Skeletal muscle tissue (tissue), 4 donors: ENCODE measurements around the gene SVOP. TPM values are rescaled to one million over a fixed set of nuclear protein-coding genes. Genes with fewer than 3 reads are reported as not detected.

Experiments used
- H3K27ac ChIP-seq: one replicate; pipeline ENCODE4 v1.7.0; 2013; ENCODE audit warnings: mild to moderate bottlenecking, low read depth, low read length, inconsistent platforms
- H3K27me3 ChIP-seq, 3 donors: one replicate each; pipeline ENCODE4 v1.7.0; 2013; ENCODE audit warnings: low read length in 3 of 3; ENCODE audit not compliant: control insufficient read depth in 3 of 3, insufficient read depth in 3 of 3
- H3K36me3 ChIP-seq, 3 donors: one replicate each; pipeline ENCODE4 v1.7.0; 2013; ENCODE audit warnings: low read length in 3 of 3; ENCODE audit not compliant: control insufficient read depth in 3 of 3, insufficient read depth in 3 of 3
- H3K4me1 ChIP-seq, 3 donors: one replicate each; pipeline ENCODE4 v1.7.0; 2013; ENCODE audit warnings: low read length in 3 of 3, mild to moderate bottlenecking in 3 of 3; ENCODE audit not compliant: control insufficient read depth in 3 of 3, insufficient read depth in 3 of 3
- H3K4me3 ChIP-seq, 3 donors: one replicate each; pipeline ENCODE4 v1.7.0; 2013; ENCODE audit warnings: low read length in 3 of 3
- H3K9ac ChIP-seq, 3 donors: one replicate each; pipeline ENCODE4 v1.7.0; 2013; ENCODE audit warnings: low read length in 3 of 3, mild to moderate bottlenecking in 3 of 3, moderate library complexity in 2 of 3, low read depth in 1 of 3
- H3K9me3 ChIP-seq, 3 donors: one replicate each; pipeline ENCODE4 v1.7.0; 2013; ENCODE audit warnings: low read length in 3 of 3; ENCODE audit not compliant: control insufficient read depth in 3 of 3
- total RNA-seq: library from RNA; depleted of rRNA; stranded (reverse); fragments of >200 nt; gene quantifications from one replicate; pipeline ENCODE4 v1.2.3, GENCODE V29; 2014
- donor health status: Osteomylitis.

Gene SVOP
- total RNA-seq, 1 donor from 2014 or later: under 0.01 TPM

DNA sequence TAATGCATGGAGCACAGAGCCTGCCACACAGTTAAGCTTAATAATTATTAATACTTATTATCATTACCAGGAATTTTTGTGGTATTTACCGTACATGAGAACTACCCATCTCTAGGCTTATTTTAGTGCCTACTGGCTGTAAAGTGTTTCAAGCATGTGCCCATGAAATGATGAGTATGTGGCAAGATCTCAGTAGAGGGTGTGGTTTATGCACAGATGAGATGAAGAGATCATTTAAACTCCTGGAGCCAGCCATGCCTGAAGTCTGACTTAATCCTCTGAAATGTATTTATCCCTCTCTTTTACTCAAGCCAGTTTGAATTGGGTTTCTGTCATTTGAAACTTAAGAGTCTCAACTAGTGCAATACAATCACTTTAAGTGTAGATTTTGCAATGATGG is 80.7 kb downstream of the SVOP start:
- Histone ChIP-seq H3K4me1 (peaks cover 0 to 3% (median 0%) of the 10 kb centered on the region in 3 donors), H3K36me3 (no peaks in the 10 kb centered on the region), H3K27ac (peak overlapping the region; percentile 37), H3K9ac (no peak overlapping the region), H3K4me3 (no peak overlapping the region), H3K9me3 (no peaks in the 10 kb centered on the region), H3K27me3 (peaks cover 0 to 2% (median 0%) of the 10 kb centered on the region in 3 donors)

DNA sequence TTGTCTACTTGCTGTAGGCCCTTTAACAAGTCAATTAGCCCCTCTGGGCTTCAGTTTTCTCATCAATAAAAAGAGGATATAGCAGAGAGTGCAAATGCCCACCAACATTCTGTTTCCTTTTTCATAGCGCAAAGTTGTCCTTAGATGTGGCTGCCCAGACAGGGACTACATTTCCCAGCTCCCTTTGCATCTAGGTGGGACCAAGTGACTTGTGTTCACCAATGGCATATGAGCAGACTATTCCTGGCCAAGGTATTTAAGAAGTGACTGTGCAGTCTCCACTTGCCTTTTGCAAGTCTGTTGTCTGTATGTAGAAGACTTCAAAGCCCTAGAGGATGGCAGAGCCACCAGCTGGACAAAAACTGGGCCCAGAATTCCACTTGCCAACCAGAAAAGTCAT is 81.3 kb downstream of the SVOP start:
- Histone ChIP-seq H3K36me3 (no peaks in the 10 kb centered on the region), H3K9ac (no peak overlapping the region), H3K4me3 (no peak overlapping the region), H3K4me1 (peaks cover 0 to 3% (median 0%) of the 10 kb centered on the region in 3 donors), H3K27me3 (peaks cover 0 to 2% (median 0%) of the 10 kb centered on the region in 3 donors), H3K9me3 (no peaks in the 10 kb centered on the region), H3K27ac (peak overlapping the region; percentile 37)

DNA sequence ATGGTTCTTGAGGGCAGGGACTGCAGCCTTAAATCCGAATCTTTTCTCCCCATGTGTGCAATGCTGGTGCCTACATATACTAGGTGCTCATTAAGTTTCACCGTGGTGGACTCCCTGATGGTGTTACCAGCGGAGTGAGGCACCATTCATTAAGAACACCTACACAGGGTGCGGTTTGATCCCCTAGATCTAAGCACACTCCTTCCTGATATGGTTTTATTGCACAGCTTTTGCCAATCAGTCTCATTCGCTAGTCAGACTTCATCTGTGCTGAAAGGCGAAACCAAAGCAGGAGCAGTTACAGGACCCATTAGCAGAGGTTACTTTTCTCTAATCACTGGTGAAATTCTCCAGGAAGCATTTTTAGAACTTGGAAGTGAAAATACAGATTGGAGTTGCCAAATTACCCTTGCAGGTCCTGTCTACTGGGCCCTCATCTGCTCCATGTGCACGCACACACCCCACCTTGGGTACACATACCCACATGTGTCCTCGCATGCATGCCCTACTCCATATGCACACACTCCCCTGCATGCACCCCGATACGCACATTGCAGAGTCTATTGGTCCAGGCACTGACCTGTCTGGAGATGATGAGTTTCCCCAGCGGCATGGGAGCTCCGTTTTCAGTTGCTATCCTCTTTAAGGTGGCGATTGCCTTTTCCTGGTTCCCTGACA is 82.5 kb downstream of the SVOP start:
- Histone ChIP-seq H3K9me3 (no peaks in the 10 kb centered on the region), H3K4me3 (no peak overlapping the region), H3K4me1 (peaks cover 0 to 3% (median 0%) of the 10 kb centered on the region in 3 donors), H3K27me3 (peaks cover 0 to 2% (median 0%) of the 10 kb centered on the region in 3 donors), H3K27ac (no peak overlapping the region), H3K9ac (no peak overlapping the region), H3K36me3 (no peaks in the 10 kb centered on the region)

DNA sequence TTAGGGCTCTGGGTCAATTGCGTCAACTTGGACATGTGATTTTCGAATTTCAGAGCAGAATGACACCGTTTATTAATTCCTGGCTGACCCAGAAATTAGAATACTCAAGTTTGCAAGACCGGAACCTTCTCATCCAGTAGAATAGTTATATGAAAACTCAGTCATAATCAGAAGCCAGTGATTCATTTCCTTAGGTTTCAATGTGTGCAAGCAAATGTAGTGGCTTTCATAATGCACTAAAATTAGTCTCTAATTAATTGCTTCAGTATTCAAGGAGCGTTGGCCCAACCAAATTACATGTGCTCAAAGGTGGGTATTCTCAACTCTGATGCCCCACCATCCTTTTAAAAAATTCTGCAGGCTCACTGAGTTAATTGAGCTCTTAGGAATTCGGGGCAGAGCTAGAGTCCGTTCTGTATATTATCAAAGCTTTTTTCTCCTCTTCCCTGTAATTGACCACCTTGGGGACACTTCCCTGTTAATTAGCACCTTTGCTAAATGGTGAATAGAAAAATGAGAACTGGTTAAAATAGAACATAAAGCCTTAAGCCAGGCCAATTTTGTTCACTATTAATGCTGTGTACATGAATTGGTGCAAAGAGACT is 85.6 kb downstream of the SVOP start:
- H3K9ac ChIP-seq: no peak overlapping the region
- peaks cover 0 to 3% (median 0%) of the 10 kb centered on the region in 3 donors for H3K4me1 ChIP-seq
- H3K27ac ChIP-seq: no peak overlapping the region
- peaks cover 0 to 2% (median 0%) of the 10 kb centered on the region in 3 donors for H3K27me3 ChIP-seq
- H3K9me3 ChIP-seq: no peaks in the 10 kb centered on the region
- H3K36me3 ChIP-seq: no peaks in the 10 kb centered on the region
- no peak overlapping the region for H3K4me3 ChIP-seq

DNA sequence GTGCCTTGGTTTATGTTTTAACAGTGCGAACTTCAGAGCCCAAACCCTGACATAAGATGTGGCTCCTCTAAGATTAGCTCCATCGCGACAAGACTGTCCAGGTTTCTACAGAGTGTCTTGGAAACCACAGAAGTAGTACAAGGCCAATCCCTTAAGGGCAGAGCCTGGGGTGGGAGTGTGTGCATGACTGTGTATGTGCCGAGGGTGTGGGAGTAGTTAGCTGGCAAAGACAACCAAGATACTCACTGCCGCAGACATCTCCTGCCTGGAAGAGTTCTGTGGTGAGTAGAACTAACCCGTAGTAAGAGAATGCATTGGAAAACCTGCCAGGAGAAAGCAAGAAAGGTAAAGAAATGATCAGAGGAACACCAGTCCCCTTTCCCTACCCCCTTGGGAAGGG is 86.9 kb downstream of the SVOP start:
- Histone ChIP-seq H3K27me3 (peaks cover 0 to 2% (median 0%) of the 10 kb centered on the region in 3 donors), H3K36me3 (no peaks in the 10 kb centered on the region), H3K4me3 (no peak overlapping the region), H3K4me1 (no peaks in the 10 kb centered on the region), H3K9me3 (no peaks in the 10 kb centered on the region), H3K27ac (no peak overlapping the region), H3K9ac (no peak overlapping the region)

DNA sequence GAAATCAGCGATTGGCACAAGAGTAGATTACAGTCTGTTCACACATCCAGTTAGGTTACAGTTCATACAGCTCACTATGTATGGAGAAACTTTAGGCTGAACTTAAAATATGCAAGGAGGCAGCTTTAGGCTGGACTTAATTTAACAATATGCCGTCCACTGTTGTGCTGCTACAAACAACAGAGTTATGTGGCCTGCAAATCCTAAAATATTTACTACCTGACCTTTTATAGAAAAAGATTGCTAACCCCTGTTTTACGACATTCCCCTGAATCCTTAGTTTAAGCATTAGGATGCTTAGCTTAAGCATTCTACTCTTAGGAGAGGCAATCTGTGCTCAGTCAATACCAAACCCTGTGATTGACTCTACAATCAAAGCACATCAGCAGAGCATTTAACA is 90.1 kb downstream of the SVOP start:
- Histone ChIP-seq H3K4me1 (no peaks in the 10 kb centered on the region), H3K4me3 (no peak overlapping the region), H3K27ac (no peak overlapping the region), H3K36me3 (no peaks in the 10 kb centered on the region), H3K9ac (no peak overlapping the region), H3K27me3 (no peaks in the 10 kb centered on the region), H3K9me3 (no peaks in the 10 kb centered on the region)

DNA sequence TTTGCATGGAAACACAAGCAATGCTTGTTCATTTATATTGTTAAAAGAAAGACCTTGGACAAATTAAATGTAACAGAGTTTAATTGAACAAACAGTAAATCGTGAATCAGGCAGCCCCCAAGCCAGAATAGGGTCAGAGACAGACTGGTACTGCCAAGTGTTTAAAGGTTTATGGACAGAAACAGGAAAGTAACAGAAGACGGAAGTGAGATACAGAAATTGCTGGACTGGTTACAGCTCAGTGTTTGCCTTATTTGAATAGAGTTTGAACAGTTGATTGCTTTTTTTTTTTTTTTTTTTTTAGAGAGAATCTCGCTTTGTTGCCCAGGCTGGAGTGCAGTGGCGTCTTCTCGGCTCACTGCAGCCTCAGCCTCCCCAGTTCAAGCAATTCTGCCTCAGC is 90.7 kb downstream of the SVOP start:
- H3K9ac ChIP-seq: no peak overlapping the region
- H3K9me3 ChIP-seq: no peaks in the 10 kb centered on the region
- no peak overlapping the region for H3K27ac ChIP-seq
- no peaks in the 10 kb centered on the region for H3K27me3 ChIP-seq
- no peaks in the 10 kb centered on the region for H3K36me3 ChIP-seq
- no peaks in the 10 kb centered on the region for H3K4me1 ChIP-seq
- H3K4me3 ChIP-seq: no peak overlapping the region

DNA sequence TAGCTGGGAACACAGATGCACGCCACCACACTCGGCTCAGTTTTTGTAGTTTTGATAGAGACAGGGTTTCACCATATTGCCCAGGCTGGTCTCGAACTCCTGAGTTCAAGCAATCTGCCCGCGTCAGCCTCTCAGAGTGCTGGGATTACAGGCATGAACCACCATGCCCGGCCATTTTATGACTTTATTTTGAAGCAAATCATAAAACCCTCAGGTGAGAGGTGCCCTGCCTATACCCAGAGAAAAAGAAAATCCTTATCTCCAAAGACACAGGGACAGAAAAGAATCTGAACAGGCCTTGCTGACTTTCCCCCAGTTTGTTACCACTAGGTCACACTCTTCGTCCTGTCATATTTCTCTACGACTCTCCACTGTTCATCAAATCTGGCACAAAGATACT is 92.2 kb downstream of the SVOP start:
- no peak overlapping the region for H3K4me3 ChIP-seq
- no peaks in the 10 kb centered on the region for H3K4me1 ChIP-seq
- no peak overlapping the region for H3K27ac ChIP-seq
- H3K36me3 ChIP-seq: no peaks in the 10 kb centered on the region
- H3K9ac ChIP-seq: no peak overlapping the region
- no peaks in the 10 kb centered on the region for H3K27me3 ChIP-seq
- H3K9me3 ChIP-seq: no peaks in the 10 kb centered on the region

DNA sequence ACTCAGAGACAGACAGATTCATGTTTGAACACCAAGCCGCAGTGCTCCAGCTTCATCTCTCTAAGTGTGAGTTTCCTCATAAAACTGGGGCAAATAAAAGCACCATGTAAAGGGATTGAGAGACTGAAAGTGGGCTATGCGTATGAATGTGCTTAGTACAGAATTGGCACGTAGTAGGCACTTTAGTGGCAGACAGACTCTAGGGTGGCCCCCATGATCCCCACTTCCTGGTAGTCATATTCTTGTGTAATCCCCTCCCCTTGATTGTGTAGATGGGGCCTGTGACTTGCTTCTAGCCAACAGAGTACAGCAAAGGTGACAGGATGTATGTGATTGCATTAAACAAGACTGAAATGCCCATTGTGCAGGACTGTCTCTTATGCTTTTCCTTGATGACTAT is 98.0 kb downstream of the SVOP start:
- no peak overlapping the region for H3K27ac ChIP-seq
- no peaks in the 10 kb centered on the region for H3K27me3 ChIP-seq
- H3K36me3 ChIP-seq: no peaks in the 10 kb centered on the region
- no peak overlapping the region for H3K9ac ChIP-seq
- peaks cover 0 to 6% (median 5%) of the 10 kb centered on the region in 3 donors for H3K4me1 ChIP-seq
- H3K9me3 ChIP-seq: peaks cover 2 to 10% (median 4%) of the 10 kb centered on the region in 3 donors
- no peak overlapping the region for H3K4me3 ChIP-seq

DNA sequence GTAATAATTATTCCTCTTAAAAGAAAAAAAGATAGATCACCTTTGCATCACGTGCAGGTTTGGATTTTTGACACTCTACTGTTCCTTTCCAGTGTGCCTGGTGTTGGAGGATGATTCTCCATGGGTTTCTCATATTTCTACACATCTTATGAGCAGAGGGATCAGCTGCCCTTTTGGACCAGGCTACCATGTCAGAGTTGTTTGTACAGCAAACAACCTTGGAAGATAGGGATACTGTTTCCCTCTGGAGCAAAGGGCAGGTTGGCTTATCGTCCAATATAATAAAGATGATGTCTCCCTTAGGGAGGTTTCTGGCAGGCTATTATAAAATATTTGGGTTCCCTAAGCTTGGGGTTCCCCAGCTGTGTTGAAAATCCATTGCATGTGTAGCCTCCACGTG is 98.9 kb downstream of the SVOP start:
- Histone ChIP-seq H3K27me3 (no peaks in the 10 kb centered on the region), H3K4me1 (peaks cover 0 to 8% (median 7%) of the 10 kb centered on the region in 3 donors), H3K4me3 (no peak overlapping the region), H3K9me3 (peaks cover 2 to 10% (median 4%) of the 10 kb centered on the region in 3 donors), H3K27ac (no peak overlapping the region), H3K9ac (no peak overlapping the region), H3K36me3 (no peaks in the 10 kb centered on the region)
